GM23338 (cell line): ENCODE results near the gene FAM118B. TPM values are rescaled to one million over a fixed set of nuclear protein-coding genes. Genes with fewer than 3 reads are reported as not detected.

ENCODE experiments used
- EZH2 ChIP-seq: fragments of 200-600 bp; sonication (generic); IDR thresholded peaks from one replicate; pipeline ENCODE4 v1.8.0; 2017; ENCODE audit warnings: antibody characterized with exemption, mild to moderate bottlenecking, low read depth; ENCODE audit not compliant: unreplicated experiment
- EZH2phosphoT487 ChIP-seq: fragments of 200-600 bp; sonication (generic); IDR thresholded peaks from one replicate; pipeline ENCODE4 v1.8.1; 2018; ENCODE audit warnings: antibody characterized with exemption; ENCODE audit not compliant: unreplicated experiment
- ZNF114 ChIP-seq: fragments of 250-450 bp; sonication (Bioruptor Pico); IDR thresholded peaks from 2 replicates; pipeline ENCODE4 v1.5.0; 2020; ENCODE audit warnings: mild to moderate bottlenecking, moderate library complexity
- polyA plus RNA-seq: library from polyadenylated mRNA; unstranded; fragments of >200 nt; fragmentation: Nextera tagmentation; extraction: Ambion mirVana; gene quantifications from 2 replicates; pipeline ENCODE4 v1.2.1, GENCODE V29; 2016
- small RNA-seq: library from RNA; depleted of rRNA; stranded (forward); fragments of <200 nt; gene quantifications from one replicate; pipeline ENCODE3, GENCODE V24; 2014; ENCODE audit warnings: low replicate concordance
- total RNA-seq: library from RNA; depleted of rRNA; stranded (reverse); fragments of >200 nt; shearing (Covaris generic); gene quantifications from 2 replicates; pipeline ENCODE4 v1.2.3, GENCODE V29; 2014; rRNA removed
- TF ChIP-seq, protein P1 (sequence below): IDR thresholded peaks from one replicate; pipeline ENCODE4 v1.6.1; 2018; ENCODE audit warnings: antibody characterized with exemption; ENCODE audit not compliant: unreplicated experiment
- TF ChIP-seq, protein P2 (sequence below): fragments of 250-450 bp; sonication (Bioruptor Pico); IDR thresholded peaks from 2 replicates; pipeline ENCODE4 v1.5.0; 2020; ENCODE audit warnings: mild to moderate bottlenecking, moderate library complexity

The FAM118B gene
- total and polyA plus RNA-seq, 2 experiments from 2014 or later, result 33.7 to 43.4 TPM

DNA sequence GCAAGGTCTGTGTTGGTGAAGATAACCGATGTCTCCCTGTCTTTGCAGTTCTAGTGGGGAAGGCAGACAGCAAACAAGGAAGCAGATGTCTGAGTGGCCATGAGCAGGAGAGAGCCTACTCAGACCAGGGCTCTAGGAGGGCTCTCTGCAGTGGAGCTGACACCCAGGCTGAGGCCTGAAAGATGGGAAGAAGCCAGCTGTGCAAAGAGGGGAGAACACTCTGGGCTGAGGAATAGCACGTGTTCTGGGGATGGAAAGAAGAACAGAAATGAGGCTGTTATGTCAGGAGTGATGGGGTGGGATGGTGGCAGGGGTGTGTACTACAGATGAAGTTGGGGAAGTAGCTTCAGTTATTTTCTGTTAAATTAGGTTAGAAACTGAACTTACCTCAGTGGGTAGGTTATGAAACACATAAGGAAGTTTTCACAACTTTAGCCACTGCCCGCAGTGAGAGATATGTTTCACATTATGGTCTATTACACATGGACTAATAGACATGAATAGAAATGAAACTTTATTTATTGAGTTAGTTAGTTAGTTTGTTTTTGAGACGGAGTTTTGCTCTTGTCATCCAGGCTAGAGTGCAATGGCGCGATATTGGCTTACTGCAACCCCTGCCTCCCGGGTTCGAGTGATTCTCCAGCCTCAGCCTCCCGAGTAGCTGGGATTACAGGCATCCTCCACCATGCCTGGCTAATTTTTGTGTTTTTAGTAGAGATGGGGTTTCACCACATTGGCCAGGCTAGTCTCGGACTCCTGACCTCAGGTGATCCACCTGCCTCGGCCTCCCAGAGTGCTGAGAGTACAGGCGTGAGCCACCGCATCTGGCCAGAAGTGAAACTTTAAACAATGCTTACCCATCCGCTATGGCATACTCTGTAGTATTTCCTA is 100.1 kb downstream of the FAM118B start (continued):
- TF ChIP-seq, protein P1, sequence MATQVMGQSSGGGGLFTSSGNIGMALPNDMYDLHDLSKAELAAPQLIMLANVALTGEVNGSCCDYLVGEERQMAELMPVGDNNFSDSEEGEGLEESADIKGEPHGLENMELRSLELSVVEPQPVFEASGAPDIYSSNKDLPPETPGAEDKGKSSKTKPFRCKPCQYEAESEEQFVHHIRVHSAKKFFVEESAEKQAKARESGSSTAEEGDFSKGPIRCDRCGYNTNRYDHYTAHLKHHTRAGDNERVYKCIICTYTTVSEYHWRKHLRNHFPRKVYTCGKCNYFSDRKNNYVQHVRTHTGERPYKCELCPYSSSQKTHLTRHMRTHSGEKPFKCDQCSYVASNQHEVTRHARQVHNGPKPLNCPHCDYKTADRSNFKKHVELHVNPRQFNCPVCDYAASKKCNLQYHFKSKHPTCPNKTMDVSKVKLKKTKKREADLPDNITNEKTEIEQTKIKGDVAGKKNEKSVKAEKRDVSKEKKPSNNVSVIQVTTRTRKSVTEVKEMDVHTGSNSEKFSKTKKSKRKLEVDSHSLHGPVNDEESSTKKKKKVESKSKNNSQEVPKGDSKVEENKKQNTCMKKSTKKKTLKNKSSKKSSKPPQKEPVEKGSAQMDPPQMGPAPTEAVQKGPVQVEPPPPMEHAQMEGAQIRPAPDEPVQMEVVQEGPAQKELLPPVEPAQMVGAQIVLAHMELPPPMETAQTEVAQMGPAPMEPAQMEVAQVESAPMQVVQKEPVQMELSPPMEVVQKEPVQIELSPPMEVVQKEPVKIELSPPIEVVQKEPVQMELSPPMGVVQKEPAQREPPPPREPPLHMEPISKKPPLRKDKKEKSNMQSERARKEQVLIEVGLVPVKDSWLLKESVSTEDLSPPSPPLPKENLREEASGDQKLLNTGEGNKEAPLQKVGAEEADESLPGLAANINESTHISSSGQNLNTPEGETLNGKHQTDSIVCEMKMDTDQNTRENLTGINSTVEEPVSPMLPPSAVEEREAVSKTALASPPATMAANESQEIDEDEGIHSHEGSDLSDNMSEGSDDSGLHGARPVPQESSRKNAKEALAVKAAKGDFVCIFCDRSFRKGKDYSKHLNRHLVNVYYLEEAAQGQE, result no peak
- TF ChIP-seq, protein P2, sequence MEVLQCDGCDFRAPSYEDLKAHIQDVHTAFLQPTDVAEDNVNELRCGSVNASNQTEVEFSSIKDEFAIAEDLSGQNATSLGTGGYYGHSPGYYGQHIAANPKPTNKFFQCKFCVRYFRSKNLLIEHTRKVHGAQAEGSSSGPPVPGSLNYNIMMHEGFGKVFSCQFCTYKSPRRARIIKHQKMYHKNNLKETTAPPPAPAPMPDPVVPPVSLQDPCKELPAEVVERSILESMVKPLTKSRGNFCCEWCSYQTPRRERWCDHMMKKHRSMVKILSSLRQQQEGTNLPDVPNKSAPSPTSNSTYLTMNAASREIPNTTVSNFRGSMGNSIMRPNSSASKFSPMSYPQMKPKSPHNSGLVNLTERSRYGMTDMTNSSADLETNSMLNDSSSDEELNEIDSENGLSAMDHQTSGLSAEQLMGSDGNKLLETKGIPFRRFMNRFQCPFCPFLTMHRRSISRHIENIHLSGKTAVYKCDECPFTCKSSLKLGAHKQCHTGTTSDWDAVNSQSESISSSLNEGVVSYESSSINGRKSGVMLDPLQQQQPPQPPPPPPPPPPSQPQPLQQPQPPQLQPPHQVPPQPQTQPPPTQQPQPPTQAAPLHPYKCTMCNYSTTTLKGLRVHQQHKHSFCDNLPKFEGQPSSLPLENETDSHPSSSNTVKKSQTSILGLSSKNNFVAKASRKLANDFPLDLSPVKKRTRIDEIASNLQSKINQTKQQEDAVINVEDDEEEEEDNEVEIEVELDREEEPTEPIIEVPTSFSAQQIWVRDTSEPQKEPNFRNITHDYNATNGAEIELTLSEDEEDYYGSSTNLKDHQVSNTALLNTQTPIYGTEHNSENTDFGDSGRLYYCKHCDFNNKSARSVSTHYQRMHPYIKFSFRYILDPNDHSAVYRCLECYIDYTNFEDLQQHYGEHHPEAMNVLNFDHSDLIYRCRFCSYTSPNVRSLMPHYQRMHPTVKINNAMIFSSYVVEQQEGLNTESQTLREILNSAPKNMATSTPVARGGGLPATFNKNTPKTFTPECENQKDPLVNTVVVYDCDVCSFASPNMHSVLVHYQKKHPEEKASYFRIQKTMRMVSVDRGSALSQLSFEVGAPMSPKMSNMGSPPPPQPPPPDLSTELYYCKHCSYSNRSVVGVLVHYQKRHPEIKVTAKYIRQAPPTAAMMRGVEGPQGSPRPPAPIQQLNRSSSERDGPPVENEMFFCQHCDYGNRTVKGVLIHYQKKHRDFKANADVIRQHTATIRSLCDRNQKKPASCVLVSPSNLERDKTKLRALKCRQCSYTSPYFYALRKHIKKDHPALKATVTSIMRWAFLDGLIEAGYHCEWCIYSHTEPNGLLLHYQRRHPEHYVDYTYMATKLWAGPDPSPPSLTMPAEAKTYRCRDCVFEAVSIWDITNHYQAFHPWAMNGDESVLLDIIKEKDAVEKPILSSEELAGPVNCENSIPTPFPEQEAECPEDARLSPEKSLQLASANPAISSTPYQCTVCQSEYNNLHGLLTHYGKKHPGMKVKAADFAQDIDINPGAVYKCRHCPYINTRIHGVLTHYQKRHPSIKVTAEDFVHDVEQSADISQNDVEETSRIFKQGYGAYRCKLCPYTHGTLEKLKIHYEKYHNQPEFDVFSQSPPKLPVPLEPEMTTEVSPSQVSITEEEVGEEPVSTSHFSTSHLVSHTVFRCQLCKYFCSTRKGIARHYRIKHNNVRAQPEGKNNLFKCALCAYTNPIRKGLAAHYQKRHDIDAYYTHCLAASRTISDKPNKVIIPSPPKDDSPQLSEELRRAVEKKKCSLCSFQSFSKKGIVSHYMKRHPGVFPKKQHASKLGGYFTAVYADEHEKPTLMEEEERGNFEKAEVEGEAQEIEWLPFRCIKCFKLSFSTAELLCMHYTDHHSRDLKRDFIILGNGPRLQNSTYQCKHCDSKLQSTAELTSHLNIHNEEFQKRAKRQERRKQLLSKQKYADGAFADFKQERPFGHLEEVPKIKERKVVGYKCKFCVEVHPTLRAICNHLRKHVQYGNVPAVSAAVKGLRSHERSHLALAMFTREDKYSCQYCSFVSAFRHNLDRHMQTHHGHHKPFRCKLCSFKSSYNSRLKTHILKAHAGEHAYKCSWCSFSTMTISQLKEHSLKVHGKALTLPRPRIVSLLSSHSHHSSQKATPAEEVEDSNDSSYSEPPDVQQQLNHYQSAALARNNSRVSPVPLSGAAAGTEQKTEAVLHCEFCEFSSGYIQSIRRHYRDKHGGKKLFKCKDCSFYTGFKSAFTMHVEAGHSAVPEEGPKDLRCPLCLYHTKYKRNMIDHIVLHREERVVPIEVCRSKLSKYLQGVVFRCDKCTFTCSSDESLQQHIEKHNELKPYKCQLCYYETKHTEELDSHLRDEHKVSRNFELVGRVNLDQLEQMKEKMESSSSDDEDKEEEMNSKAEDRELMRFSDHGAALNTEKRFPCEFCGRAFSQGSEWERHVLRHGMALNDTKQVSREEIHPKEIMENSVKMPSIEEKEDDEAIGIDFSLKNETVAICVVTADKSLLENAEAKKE (CRISPR knock-in tag), result no peak
- TF ChIP-seq EZH2 (no peak), EZH2phosphoT487 (no peak), ZNF114 (CRISPR knock-in tag) (no peak)

Small RNA genes within 50 kb of the gene (small RNA-seq; reads per million reads assigned to genes)
- gene AP001893.2 (not detected), gene RN7SL351P (not detected), gene RNU4-86P (not detected)

Other genes with a start within 250 kb of the FAM118B start
- 31.2 and 35.5 TPM in 2 replicates for gene CDON, start 148.9 kb upstream of the FAM118B start, total RNA-seq
- 3.3 and 4.1 TPM in 2 replicates for gene CDON, start 148.9 kb upstream of the FAM118B start, polyA plus RNA-seq
- gene RPUSD4, start 132 bp upstream of the FAM118B start, total RNA-seq, result 43.6 and 60.8 TPM in 2 replicates
- 20.3 and 20.8 TPM in 2 replicates for gene RPUSD4, start 132 bp upstream of the FAM118B start, polyA plus RNA-seq
- 49.3 and 53.2 TPM in 2 replicates for gene SRPRA, start 57.1 kb downstream of the FAM118B start, total RNA-seq
- 27.1 and 28.0 TPM in 2 replicates for gene SRPRA, start 57.1 kb downstream of the FAM118B start, polyA plus RNA-seq
- gene FOXRED1, start 57.4 kb downstream of the FAM118B start, total RNA-seq, result 41.0 and 59.2 TPM in 2 replicates
- 25.2 and 27.0 TPM in 2 replicates for gene FOXRED1, start 57.4 kb downstream of the FAM118B start, polyA plus RNA-seq
- 2.6 and 3.4 TPM in 2 replicates for gene TIRAP, start 71.3 kb downstream of the FAM118B start, total RNA-seq
- gene TIRAP, start 71.3 kb downstream of the FAM118B start, polyA plus RNA-seq, result 0.89 and 1.1 TPM in 2 replicates
- gene DCPS, start 92.3 kb downstream of the FAM118B start, total RNA-seq, result 26.8 and 28.5 TPM in 2 replicates
- 41.1 and 46.4 TPM in 2 replicates for gene DCPS, start 92.3 kb downstream of the FAM118B start, polyA plus RNA-seq
- gene ST3GAL4, start 143.9 kb downstream of the FAM118B start, total RNA-seq, result 16.6 and 28.0 TPM in 2 replicates
- 10.1 and 10.8 TPM in 2 replicates for gene ST3GAL4, start 143.9 kb downstream of the FAM118B start, polyA plus RNA-seq